Coronary artery (tissue), 2 donors: Measurements from ENCODE around the gene KRTAP19-8.

Experiments
- DNase-seq: peaks from one replicate; pipeline ENCODE4 v3.0.0-alpha.2; 2017; ENCODE audit warnings: low spot score
- H3K27ac ChIP-seq, 2 donors: fragments of 200-600 bp; sonication (generic); one replicate each; pipeline ENCODE4 v1.5.1; 2016 to 2019
- H3K4me3 ChIP-seq: fragments of 200-600 bp; sonication (generic); 2 replicates; pipeline ENCODE4 v1.5.1; 2016; ENCODE audit warnings: mild to moderate bottlenecking, moderate library complexity
- CTCF ChIP-seq: fragments of 200-600 bp; sonication (generic); IDR thresholded peaks from one replicate; pipeline ENCODE4 v1.5.1; 2019; ENCODE audit warnings: antibody characterized with exemption

Gene KRTAP19-8

DNA sequence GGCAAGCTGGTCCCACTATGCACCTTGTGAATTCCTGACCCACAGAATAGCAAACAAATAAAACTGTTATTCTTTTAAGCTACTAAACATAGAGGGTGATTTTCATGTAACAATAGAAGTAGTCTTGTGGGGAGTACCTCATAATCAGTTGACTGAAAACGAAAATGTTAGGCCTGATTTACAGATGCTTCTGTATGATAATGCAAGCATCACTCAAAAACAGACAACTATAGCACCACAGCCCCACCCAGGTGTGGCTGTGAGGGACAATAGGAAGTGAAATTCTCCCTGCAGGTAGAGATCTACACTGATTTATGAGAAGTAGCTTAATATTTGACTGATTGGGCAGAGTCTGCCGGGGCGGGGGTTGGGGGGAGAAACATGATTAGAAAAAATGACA is 26.5 kb upstream of the KRTAP19-8 start:
- DNase-seq, result no peak
- no peak for TF ChIP-seq CTCF
- Histone ChIP-seq H3K27ac (no peak overlapping the region), H3K4me3 (no peak overlapping the region)

- Histone ChIP-seq H3K4me3 (no peak overlapping the region), H3K27ac (no peak overlapping the region)
- TF ChIP-seq CTCF, result no peak
- DNase-seq, result no peak
Measured at GRCh38 chr21:31052489-31053142, 14.3 kb upstream of the KRTAP19-8 start.

- H3K4me3 ChIP-seq, result no peak overlapping the region
- DNase-seq, result no peak
- TF ChIP-seq CTCF, result no peak
Measured at GRCh38 chr21:31050577-31051157, 12.4 kb upstream of the KRTAP19-8 start.

DNA sequence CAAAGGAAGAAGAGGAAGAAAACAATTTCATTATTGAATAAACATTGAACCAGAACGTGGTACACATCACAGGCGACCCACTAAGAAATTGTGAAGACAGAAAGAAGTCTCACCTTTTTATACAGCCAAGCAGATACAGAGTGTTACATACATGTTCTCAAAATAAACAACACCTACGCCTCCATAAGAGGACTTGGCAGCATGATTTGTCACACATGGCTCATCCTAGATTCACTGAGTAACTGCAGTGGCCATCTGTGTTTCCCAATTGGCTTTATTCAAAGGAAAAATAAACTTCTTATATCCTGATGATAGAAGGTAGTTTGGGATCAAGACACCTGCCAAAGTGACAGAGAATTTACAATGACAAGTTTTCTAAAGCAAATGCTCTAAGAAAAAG is 7.6 kb upstream of the KRTAP19-8 start:
- no peak for DNase-seq
- no peak overlapping the region for H3K27ac ChIP-seq

More at GRCh38 chr21:31050577-31051157, 12.4 kb upstream of the KRTAP19-8 start:
- H3K27ac ChIP-seq, result no peak overlapping the region

GRCh38 chr21:31043471-31043870 is 5.2 kb upstream of the KRTAP19-8 start:
- TF ChIP-seq CTCF, result no peak
- H3K4me3 ChIP-seq, result no peak overlapping the region
- DNase-seq, result no peak
- no peak overlapping the region for H3K27ac ChIP-seq

More for the DNA sequence above, 7.6 kb upstream of the KRTAP19-8 start:
- TF ChIP-seq CTCF, result no peak
- H3K4me3 ChIP-seq, result no peak overlapping the region

- H3K27ac ChIP-seq, result no peak overlapping the region
- no peak for TF ChIP-seq CTCF
- no peak overlapping the region for H3K4me3 ChIP-seq
- no peak for DNase-seq
Measured at GRCh38 chr21:31042080-31042464, 3.8 kb upstream of the KRTAP19-8 start.
